COLO668 (cell line): ENCODE measurements around the gene MPHOSPH9.

ENCODE experiments used
- DNase-seq: peaks from one replicate; lab custom pipeline; 2025; ENCODE audit not compliant: unreplicated experiment; lab: John Stamatoyannopoulos, UW

The MPHOSPH9 gene

DNA sequence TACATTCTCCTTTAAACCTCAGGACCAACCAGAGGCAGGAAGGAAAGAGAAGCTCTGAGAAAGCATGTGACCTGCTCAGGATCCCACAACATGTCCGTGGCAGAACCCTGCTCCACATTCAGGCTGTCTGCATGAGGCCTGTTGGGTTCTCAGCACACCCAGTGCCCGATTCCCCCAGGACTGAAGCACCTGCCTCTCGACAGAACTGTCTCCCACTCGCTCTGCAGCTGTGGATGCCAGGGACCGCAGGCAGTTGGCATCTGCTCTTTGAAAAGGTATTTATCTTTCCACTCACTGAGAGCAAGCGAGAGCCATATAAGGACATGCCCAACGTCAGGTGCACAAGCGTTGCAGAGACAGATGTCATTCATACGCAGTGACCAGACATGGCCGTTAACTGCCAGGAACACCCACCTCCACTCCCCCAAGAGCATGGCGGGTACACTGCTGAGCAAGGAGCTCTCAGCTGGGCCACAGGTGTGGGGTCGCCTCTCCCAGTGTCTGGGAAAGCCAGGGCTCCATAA is 101.0 kb downstream of the MPHOSPH9 start:
- DNase-seq: peak; percentile 96

DNA sequence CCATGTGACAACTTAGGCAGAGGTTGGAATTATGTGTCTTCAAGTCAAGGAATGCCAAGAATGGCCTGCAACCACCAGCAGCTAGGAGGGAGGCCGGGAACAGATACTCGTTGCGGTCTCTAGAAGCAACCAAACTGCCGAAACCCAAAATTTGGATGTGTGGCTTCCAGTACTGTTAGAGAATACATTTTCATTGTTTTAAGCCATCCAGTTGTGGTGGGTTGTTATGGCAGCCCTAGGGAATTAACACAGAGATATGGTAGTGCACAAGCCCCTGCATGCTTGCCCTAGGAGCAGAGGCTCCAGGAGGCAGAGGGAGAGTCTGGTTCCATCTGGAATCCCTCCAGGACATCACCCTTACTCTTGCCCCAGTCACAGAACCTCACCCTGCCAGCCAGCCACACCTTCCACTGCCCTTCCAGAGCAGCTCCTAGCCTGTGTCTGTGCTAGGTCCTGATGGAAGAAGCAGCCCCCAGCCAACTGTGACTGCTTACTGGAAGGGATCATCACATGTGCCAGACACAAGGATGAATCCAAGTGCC is 101.6 kb downstream of the MPHOSPH9 start:
- peak; percentile 73 for DNase-seq

DNA sequence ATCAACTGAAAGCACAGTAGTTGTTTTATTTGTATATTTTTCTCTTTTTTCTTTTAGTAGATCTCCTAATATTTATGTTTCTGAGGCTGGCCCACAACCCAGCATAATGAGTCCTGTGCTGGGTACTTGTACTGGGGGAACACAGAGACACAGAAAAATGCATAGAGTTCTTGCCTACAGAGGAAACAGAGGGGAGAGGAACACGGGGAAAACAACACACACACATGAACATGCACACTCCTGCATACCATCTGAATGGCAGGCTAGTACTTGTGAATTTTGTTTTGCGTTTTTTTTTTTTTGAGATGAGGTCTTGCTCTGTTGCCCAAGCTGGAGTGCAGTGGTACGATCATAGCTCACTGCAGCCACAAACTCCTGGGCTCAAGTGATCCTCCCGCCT is 103.3 kb downstream of the MPHOSPH9 start:
- DNase-seq: no peak

DNA sequence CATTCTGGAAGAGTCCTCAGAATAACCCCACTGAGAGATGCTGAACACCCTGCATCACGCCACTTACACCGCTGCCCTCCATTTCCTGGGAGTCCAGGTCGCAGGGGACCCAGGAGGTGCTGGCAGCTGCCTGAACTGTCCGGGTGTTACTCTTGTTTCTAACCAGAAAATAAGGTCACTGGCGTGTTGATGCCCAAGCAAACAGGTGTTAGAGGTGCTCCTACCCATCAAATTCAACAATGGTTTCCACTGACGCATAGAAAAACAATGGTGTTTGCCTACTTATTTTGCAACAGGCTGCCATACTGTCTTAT is 105.8 kb downstream of the MPHOSPH9 start:
- DNase-seq: peak; percentile 43

DNA sequence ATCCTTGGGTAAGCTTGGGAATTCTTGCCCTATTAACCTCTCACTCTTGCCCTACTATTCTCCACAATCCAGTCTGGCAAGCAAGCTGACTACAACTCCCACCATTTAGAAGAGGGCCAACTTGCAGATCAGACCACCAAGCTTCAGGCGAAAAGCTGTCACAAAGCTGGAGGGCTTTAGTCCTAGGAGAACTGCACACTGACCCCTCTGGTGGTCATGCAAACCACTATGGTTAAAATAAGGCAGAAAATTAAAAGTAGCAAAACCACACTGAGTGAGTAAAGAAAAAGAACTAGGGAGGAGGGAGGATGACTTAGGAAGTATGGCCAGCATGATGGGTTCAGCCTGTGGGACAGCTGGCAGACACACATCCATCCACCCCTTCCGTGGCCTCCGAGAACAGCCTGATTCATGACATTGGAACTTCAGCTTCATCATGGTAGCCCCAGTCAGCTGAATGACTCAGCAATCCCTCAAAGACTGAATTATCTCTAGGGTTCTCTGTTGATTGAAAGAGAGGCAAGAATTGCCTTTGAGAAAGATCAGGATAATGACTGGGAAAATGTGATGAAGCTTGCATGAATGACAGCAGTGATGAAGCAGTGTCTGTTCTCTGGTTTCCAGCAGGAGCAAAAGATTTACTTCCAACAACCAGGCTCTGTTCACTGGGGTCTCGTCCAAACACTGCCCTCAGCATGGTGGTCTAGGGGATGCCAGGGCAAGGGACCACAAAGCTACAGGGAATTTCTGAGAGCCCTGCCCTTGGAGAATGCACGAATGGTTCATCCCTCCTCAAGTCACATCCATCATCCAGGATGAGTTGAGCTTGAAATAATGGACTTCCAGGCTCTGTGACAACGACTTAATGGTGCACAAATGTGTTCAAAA is 106.4 kb downstream of the MPHOSPH9 start:
- DNase-seq: peak; percentile 32

DNA sequence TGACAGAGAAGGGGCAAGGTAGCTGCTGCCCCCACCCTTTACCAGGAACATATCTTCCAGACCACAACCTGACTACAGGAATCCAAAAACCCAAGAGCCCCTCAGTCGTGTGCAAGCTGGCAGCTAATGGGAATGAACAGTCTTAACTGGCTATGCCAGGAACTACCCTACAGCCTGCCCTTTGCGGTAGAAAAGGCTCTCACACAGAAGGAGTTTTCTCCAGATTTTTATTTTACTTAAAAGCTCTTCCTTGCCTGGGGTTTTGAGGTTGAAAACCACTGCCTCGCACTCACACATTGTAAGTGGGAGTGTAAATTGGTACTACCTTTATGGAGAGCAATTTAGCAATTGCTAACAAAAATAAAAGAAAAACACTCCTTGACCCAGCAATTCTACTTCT is 110.3 kb downstream of the MPHOSPH9 start:
- no peak for DNase-seq

DNA sequence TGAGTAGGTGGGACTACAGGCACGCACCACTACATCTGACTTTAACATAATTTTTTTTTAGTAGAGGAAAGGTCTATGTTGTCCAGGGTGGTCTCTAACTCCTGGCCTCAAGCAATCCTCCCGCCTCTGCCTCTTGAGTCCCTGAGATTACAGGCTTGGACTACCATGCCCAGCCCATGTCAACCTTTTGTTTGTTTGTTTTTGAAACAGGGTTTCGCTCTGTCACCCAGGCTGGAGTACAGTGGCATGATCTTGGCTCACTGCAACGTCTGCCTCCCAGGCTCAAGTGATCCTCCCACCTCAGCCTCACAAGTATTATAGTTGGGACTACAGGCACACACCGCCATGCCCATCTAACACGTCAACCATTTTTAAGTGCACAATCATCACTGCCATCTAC is 111.3 kb downstream of the MPHOSPH9 start:
- DNase-seq: no peak

DNA sequence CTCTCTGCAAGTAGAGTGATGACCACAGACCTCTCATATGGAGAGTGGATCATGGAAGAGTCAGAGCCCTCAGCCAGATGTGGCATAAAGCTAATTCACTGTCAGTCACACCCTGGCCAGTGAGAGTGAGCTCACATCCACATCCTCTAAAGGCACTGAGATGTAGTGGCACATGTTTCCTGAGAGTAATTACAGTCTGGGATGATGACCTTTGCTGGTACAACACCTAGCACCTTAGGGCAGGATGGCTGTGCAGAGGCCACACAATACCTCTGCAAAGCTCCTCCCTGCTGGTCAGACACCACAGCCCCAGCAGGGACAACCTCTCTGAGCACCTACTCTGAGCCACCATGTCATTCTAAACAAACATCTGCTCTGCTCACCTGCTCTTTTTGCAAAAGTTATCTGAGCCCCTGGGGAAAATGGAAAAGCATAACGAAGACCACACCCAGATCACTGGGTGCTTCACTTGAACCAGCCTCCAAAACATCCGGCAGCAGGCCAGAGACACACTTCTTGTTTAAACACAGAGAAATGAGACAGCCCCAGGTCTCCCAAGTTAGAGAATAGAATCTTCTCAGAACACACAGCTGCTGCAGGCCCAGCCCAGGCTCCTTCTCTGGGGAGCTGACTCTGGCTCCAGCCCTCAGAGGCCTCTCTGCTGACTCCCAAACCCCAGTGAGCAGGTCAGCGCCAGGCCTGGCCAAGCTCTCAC is 112.3 kb downstream of the MPHOSPH9 start:
- peak; percentile 73 for DNase-seq

DNA sequence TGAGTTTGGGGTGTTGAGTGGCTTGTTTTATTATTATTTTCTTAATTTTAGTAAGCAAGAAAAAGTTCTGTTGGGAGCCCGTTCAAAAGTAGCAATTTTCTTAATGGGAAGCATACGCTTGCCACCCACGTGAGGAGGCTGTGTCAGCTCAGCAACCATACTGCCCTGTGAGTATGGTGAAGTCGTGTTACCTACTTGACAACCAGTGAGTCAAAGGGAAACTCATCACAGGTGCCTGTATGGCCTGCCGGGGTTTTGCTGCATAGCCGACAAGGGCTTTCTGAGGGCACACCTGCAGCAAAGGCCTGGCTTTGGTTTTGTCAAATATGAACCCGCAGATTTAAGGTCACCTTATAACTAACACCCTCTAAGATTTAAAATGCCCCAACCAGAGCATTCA is 113.1 kb downstream of the MPHOSPH9 start:
- peak; percentile 30 for DNase-seq

DNA sequence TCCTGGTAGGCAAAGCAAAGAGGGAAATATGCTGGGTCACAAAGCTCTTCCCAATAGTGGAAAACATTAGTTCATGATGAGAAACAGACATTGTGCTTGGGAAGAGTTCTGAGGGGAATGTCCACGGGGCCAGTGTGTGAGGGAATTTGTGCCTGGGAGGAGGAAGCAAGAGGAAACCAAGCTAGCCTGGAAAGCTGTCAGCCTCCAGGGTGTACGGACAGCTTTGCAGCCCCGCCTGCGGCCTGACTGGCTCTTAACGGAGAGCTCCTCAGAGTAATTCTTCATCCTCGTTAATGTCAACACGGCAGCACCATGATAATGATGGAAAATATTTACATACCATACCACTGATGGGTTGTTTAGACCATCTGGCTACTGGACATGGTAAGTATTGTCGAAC is 114.4 kb downstream of the MPHOSPH9 start:
- DNase-seq: peak; percentile 86

DNA sequence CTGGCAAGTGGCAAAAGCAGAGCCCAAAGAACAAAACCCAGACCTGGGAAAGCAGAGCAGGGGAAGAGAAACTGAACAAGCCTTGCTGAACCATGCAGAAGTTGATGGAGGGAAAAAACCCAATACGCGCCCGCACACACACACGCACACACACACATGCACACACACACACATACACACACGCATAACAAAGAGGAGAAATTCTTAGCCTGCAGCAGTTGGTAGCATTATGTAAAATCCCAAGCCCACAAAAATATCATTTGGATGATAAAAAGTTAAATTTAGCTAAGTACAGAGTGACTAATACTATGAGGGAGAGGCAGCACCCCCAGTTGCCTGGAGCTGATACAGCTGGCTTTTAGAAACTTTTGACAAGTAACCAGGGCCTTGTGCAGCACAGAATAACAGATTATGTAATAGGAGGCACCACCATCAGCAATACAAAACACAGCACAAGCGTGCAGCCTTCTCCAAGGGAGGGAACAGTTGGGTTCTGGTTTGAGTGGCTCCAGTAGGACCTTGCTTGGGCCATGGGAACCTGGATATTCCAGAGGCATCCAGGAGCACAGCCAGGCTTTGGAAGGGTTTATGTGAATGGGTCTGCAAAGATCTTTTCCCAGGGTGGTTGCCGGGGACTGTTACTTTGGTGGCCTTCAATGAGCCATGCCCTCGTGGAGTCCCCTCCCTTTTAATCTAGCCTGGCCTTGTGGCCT is 117.4 kb downstream of the MPHOSPH9 start:
- DNase-seq: no peak

DNA sequence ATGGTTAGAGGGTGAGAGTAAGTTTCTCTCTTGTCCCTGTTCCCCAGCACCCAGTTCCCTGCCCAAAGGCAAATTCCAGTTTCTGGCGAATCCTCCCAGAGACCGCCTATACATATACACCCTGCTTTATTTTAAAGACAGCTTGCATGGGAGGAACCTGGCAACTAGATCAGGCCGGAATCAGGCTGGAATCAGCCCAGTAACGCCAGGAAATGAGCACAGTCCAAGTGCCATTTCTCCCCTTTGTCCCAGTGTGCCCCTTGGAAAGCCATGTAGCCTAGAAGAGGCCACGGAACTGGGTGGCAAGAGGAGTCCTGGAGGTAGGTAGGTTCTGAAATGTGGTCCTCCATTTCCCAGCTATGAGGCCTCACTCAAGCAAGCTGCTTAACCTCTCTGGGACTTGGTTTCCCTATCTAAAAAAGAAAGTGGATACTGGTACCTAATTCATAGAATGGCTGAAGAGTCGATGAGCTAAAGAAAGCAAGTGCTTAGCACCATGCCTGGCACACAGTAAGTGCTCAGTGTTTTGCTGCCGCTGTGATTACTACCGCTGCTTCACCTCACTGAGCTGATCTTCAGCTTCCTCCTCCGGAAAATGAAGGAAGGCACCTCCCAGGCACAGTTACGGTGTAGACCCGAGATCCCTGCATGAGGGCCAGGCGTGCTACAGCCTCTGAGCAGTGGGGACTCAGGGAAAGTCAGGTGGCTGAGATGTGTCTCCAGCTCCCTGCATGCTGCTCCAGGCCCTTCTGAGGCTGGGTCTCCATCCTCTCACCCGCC is 118.4 kb downstream of the MPHOSPH9 start:
- DNase-seq: no peak

DNA sequence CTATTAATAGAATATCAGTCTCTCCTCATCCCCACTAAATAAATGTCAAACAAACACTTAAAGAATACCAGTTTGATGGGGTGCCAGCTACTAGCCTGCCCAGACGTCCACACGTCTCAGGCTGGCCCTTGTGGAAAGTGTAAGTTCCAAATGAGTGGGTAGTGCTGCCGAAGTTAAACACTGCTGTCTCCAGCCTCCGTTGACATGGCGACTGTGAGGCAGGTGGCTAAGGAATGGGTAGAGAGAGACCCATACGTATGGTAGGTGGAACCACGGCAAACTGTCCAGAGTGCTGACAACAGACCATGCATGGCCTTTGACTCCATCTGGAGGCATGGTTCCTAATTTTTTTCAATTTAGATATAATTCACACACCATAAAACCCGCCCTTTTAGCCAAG is 119.9 kb downstream of the MPHOSPH9 start:
- DNase-seq: peak; percentile 66

DNA sequence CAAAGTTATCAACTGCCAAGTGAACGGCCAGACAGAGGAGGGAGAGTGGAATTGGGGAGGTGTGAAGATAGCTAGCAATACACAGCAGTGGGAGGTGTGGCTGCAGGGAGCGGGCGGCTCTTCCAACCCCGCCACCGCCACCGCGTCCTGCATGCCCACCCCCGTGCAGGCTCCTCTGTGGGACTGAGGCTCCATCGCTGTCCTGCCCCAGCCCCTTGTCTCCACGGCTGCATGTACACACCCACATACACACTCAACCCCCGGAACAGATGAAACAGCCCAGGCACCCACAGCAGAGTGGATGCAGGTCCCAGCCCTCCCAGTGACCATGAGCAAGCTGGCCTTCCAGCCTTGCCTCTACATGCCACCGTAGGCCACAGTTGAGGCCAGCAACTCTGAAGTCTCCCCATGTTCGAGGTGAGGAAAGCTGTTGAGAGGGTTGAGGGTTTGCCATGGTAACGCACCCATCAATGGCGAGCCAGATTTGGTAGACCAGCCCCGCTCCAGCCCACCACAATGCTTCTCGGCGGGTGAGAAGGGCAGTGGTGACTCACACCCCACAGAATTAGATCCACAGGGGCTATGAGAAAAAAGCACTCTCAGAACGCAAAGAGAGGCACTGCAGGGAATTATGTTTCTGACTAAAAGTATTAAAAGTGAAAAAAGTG is 121.3 kb downstream of the MPHOSPH9 start:
- DNase-seq: no peak

DNA sequence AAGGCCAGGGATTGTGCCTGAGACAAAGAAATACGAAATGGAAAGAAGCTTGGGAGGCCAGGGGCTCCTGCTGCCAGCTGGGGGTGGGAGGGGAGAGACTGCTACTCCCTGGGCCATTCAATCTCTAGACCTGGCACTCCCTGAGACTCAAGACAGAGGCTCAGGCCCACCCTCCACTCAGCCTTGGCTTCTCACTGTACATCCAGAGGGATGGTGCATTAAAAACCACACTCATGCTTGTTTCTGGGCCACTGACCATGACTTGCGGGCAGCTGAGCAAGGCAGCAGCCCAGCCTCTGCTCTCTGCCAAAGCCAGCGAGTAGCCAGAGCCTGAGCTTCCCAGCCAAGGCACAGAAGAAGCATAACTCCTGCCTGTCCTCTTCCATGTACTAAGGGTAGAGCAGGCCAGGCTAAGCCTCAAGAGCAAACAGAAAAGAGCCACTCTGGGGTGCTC is 123.6 kb downstream of the MPHOSPH9 start:
- DNase-seq: no peak

DNA sequence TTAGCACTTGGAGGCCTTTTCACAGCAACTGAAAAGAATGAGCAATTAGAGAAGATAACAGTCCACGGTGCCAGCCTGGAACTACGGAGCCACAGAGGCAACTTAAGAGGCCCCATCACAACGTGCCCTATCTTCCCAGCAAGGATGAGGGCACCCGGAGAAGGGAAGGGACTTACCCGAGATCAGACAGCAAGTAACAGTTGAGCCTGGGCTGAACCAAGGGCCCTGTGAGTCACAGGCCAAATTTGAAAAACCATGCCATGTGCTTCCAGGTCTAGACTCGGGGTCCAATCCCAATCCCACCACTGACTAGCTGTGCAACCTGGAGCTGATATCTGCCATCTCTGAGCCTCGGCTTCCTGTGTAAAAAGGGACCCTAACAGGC is 124.3 kb downstream of the MPHOSPH9 start:
- DNase-seq: no peak

DNA sequence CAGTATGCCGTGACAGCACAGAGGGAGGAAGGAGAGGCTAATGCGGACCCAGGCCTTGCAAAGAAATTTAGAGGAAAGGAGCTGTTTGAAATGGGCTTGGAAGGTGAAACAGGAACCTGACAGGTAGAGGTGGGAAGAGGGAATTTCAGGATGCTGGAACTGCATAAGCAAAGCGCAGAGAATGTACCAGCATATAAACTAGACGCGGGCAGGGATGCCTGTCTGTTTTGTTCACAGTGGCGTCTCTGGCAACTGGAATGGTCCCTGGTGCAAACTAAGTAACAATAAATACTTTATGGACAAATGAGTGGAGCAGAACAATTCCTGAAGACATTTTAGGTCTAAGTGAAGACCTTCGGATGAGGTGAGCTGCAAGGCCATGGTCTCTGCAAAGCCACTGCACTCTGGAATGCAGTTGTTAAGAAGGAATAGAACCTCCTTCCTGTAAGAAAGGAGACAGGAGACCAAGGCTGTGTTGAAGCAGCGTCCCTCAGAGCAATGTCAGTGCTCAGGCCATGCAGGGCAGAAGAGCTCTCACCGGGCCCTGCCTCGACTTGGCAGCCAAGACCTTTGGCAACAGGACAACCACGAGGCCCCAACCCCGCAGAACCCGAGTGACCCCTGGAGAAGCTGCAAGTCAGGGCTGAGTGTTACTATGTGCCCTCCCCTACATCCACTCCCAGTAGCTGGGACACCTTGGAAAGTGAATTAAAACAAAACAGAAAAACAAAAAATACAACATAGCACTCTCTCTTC is 124.8 kb downstream of the MPHOSPH9 start:
- DNase-seq: no peak

DNA sequence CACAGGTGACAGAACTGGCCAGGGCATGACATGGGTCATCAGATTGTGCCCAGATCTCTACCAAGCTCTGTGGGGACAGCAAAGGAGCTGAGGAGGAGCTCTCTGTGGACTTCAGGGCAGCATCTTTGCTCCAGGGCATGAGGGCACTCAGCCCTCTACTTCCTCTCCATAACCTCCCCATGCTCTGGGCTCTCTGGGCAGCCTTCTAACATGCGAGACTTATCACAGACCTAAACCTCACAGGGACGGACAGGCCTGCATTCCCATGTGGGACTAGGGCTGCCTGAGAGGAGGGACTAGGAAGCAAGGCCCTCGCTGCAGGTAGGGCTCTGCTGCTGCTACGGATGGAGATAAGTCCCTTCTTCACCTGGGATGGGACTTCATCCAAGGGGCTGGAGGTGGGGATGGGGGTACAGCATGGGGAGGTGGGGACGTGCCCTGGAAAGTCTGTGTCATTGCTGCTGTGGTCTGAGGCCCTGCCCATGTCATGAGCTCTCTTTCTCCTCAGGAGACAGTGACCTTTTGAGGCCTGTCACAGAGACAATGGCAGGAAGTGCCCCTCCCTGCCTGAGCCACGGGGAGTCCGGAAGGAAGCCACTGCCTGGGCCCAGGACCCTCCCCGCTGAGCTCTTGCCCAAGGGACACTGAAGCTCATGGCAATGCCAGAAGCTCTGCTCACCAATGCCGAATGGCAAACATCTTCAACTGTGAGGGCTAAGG is 126.1 kb downstream of the MPHOSPH9 start:
- DNase-seq: no peak
